NK-92 (cell line): ENCODE results near the gene FAM241A.
"Not testable (repeated sequence)": the region's sequence is repeated elsewhere in the genome, so short reads cannot be mapped to it uniquely, and the experiment has no call there.

ENCODE experiments used
- DNase-seq: peaks from one replicate; lab custom pipeline; 2025; ENCODE audit not compliant: unreplicated experiment; lab: John Stamatoyannopoulos, UW

FAM241A gene

GRCh38 chr4:112172180-112172579 lies 26.9 kb downstream of the FAM241A start:
- DNase-seq: no peak

DNA sequence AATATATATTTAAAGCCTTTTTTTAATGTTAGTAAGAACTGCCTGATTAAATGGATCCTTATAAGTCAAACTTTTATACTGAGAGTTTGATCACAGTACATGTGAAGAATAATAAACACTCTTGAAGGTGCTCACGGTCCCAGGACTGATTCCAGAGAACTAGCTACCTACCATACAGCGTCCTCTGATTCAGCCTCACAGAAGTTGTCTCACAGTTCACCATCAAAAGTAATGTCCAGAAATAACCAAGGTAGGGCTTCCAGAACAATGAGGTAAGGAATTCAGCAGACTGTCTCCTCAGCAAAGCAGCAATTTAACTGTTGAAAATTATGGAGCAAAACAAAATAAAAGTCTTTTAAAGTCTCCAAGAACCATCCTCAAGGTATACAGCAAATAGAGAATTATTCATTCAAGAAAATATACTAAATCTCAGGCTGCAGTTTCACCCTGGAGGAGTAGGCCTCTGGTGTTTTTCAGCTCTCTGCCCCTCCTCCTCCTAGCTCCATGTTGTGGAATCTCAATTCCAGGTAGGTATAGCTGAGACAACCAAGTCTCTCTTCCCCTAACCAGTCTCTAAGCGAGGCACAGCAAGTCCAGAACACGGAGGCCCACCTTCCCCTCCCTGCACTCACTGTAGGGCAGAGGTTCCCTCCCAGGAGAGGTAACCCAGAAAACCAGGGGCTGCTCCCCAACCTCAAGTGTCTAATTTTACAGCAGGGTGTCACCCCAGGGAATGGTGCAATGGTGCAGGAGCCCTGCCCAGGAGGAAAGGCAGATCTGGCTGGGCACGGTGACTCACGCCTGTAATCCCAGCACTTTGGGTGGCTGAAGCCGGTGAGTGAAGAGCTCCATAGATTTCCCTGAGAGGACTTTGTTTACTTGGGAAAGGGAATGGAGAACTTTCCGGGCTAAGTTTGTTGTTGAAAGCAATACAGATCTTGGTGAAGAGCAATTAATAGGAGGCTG lies 28.6 kb downstream of the FAM241A start:
- no peak for DNase-seq

DNA sequence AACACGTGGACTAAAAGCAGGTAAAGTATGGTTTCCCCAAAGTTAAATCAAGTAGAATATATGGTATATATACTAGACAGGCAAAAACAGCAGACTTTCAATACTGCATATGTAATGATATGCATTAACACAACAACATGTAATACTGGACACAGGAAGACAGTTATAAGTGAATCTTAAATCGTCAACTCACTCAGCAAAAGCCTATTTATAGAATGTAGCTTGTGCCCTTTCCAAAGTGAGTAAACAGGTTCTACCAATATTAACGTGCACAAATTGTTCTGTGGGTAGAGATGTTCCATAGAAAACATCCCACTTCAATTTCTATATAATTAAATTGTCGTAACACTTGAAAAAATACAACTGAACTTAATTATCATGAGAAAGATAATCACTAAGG lies 30.6 kb downstream of the FAM241A start:
- no peak for DNase-seq

GRCh38 chr4:112176596-112176995 lies 31.3 kb downstream of the FAM241A start:
- no peak for DNase-seq

DNA sequence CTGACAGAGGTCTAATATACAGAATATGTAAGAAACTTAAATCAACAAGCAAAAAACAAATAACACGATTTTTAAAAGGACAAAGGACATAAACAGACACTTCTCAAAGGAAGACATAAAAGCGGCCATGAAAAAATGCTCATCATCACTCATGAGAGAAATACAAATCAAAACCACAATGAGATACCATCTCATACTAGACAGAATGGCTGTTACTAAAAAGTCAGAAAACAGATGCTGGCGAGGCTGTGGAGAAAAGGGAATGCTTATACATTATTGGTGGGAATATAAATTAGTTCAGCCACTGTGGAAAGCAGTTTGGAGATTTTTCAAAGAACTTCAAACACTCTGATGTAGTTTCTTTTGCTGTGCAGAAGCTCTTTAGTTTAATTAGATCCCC lies 33.5 kb downstream of the FAM241A start:
- not testable (repeated sequence) for DNase-seq

DNA sequence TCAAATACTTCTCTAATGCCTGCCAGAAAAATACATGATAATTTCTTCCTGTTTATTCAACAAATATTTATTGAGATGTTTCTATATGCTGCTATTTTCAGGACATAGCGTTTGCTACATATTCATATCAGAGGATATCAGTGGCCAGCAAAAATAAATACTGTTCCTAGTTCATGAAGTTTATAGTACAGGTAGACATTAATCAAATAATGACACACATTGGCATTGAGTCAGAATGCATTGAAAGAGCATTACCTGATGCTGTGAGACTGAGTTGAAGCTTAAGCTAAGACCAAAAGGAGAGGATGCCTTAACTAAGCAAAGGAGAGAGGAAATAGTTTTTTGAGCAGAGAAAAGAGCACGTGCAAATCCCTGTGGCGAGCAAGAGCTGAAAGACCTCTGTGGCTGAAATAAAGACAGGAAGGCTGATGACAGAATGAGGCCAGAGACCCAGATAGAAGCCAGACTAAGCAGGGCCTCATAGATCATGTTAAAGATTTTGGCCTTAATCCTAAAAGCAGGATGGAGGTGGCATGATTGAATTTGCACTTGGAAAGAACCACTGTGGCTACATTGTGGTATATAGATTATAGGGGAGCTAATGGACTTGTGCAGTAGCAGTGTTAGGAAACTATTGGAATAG lies 36.2 kb downstream of the FAM241A start:
- DNase-seq: no peak

DNA sequence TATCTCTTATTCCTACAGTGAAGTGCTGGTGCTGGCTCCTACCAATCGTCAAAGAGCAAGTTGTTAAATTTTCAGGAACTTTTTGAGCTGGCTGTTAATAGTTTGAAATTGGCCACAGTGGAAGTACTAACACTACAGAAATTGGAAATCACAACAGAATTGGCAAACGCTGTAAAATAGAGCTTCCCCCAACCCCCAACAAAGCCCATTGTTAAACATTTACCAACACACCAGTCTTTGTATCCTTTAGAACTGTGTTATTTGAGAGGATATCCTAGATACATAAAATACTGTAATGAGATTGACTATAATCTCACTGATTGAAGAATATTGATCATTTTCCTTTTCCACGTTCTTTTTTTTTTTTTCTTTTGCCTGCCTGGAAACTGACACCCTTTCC lies 37.4 kb downstream of the FAM241A start:
- no peak for DNase-seq

- no peak for DNase-seq
These were observed 38.0 kb downstream of the FAM241A start for GRCh38 chr4:112183252-112183651.

DNA sequence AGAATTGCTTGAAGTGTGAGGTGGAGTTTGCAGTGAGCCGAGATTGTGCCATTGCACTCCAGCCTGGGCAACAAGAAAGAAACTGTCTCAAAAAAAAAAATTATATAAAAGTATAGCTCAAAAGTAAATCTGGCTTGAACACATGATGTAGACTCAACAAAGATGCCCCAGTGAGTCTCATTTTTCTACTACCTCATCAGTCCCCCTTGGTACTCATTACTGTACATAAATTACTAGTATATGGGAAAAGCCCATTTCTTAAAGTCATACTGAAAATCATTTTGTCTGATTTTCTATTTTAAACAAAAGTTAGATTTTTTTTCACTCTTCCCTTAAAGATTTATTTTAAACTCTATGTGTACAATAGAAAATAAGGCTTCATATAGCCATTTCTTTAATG lies 39.2 kb downstream of the FAM241A start:
- no peak for DNase-seq

GRCh38 chr4:112185334-112185733 lies 40.1 kb downstream of the FAM241A start:
- no peak for DNase-seq

DNA sequence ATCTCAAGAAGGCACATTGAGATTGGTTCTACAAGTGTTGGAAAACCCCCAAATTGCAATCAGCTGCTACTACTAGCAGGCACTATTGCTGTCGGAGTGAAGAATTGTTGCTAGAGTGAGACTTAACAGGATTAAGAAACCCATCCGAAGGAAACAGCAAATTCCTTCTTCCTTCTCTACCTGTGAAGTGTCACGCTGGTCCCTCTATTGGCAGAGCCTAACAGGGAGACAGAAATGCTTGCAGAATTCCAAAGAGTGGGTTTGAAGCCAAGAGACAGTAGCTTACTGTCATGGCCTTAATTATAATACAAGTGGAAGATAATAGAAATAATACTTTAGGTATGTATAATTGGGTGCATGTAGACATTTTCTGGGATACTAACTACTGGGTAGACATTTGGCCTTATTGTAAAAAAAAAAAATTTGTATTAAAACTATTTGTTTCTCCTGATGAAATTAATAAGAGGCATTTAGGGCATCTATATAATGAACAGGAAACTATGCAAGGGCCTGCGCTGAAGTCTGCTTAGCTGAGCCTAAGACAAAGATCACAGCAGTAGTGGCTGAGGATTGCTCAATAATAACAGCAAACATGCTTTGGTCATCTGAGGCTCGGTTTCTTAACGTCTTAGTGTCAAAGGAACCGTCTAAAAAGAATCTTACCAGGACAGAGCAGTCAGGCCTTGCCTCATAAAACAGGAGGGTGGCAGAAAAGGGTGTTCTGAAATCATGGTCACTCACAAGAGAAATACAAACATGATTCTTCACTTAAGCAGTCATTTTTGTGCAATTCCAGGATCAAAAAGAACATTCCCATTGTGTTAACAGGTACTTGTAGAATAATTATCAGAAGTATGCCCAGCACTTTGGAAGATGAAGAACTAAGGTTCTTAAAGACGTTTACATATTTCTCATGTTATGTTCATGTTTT lies 40.8 kb downstream of the FAM241A start:
- DNase-seq: no peak

DNA sequence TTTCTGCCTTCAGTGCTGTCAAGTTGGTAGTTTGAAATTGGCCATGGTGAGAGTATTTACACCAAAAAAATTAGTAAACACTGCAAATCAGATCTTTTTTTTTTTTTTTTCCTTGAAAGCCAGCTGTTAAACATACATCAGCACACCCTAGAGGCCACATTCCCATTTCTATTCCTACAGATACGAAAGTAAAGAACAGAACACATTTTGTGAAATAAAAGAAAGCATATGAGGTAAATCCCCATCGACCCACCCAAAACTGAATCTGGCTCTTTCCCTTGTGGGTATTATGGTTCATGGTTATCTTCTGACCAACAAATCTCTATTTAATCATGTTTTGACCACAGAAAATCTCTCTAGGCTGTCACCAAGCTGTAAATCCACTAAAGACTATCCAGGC lies 44.5 kb downstream of the FAM241A start:
- no peak for DNase-seq

GRCh38 chr4:112190684-112191083 lies 45.4 kb downstream of the FAM241A start:
- no peak for DNase-seq

DNA sequence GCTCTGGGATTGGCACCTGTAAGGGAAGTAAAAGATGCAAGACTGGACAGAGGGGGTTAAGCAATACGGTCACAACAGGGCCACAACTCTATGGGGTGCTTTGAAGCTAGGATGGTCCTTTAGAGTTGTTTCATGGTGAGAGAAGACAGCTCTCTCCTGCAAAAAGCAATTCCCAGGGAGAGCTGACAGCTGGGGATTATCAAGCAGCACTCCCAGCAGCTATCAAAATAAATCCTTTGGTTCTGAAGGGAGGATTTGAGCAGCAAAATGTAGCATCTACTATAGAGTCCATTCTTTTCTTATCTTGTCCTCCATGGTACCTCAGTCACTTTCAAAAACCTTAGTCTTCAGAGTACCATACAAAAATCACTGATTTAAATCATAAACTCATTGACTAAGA lies 51.2 kb downstream of the FAM241A start:
- DNase-seq: no peak

- DNase-seq: no peak
These were observed 53.8 kb downstream of the FAM241A start for GRCh38 chr4:112199041-112199440.

- DNase-seq: no peak
These were observed 56.8 kb downstream of the FAM241A start for GRCh38 chr4:112201915-112202505.

GRCh38 chr4:112203593-112203992 lies 58.3 kb downstream of the FAM241A start:
- DNase-seq: no peak

GRCh38 chr4:112206431-112206830 lies 61.2 kb downstream of the FAM241A start:
- DNase-seq: no peak

DNA sequence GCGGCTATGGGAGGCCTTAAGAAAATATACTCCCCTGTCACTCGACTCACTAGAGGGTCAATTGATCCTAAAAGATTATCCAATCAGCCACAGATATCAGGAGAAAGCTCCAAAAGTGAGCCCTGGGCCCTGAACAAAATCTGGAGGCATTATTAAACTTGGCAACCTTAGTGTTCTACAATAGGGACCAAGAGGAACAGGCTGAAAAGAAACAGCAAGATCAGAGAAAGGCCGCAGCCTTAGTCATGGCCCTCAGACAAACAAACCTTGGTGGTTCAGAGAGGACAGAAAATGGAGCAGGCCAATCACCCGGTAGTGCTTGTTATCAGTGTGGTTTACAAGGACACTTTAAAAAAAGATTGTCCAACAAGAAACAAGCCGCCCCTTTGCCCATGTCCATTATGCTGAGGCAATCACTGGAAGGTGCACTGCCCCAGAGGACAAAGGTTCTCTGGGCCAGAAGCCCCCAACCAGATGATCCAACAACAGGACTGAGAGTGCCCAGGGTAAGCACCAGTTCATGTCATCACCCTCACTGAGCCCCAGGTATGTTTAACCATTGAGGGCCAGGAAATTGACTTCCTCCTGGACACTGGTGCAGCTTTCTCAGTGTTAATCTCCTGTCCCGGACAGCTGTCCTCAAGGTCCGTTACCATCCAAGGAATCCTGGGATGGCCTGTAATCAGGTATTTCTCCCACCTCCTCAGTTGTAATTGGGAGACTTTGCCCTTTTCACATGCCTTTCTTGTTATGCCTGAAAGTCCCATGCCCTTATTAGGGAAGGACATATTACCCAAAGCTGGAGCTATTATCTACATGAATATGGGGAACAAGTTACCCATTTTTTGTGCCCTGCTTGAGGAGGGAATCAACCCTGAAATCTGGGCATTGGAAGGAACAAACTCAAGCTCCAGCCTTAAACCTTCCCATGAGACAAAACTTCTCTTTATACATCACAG lies 63.2 kb downstream of the FAM241A start:
- not testable (repeated sequence) for DNase-seq

GRCh38 chr4:112210777-112211176 lies 65.5 kb downstream of the FAM241A start:
- no peak for DNase-seq
